Suprapubic skin (tissue), 4 donors: ENCODE data around the gene DMKN. TPM values are rescaled to one million over a fixed set of nuclear protein-coding genes. Genes with fewer than 3 reads are reported as not detected.

Source experiments
- DNase-seq, 2 donors: peaks; one replicate each; pipeline ENCODE4 v3.0.0-alpha.2; 2019; ENCODE audit warnings: low spot score in 2 of 2
- H3K27ac ChIP-seq: fragments of 200-600 bp; sonication (generic); one replicate; pipeline ENCODE4 v1.5.1; 2019
- H3K27me3 ChIP-seq: fragments of 200-600 bp; sonication (generic); one replicate; pipeline ENCODE4 v1.5.1; 2019
- H3K36me3 ChIP-seq: fragments of 200-600 bp; sonication (generic); one replicate; pipeline ENCODE4 v1.5.1; 2019
- H3K4me1 ChIP-seq: fragments of 200-600 bp; sonication (generic); one replicate; pipeline ENCODE4 v1.5.1; 2019
- H3K4me3 ChIP-seq: fragments of 200-600 bp; sonication (generic); one replicate; pipeline ENCODE4 v1.5.1; 2019; ENCODE audit warnings: mild to moderate bottlenecking
- H3K9me3 ChIP-seq: fragments of 200-600 bp; sonication (generic); one replicate; pipeline ENCODE4 v1.5.1; 2019
- EP300 ChIP-seq: sonication (generic); formaldehyde crosslinking; IDR thresholded peaks from one replicate; pipeline ENCODE4 v1.6.1; 2017; ENCODE audit warnings: antibody characterized with exemption
- POLR2A ChIP-seq, 2 donors: fragments of 450-650 bp; IDR thresholded peaks; one replicate each; pipeline ENCODE4 v1.6.1; 2017; ENCODE audit warnings: antibody characterized with exemption in 2 of 2, mild to moderate bottlenecking in 2 of 2, moderate library complexity in 2 of 2
- POLR2AphosphoS5 ChIP-seq, 3 donors: sonication (generic); formaldehyde crosslinking; IDR thresholded peaks; one replicate each; pipeline ENCODE4 v1.6.1; 2017; ENCODE audit warnings: antibody characterized with exemption in 3 of 3
- WGBS: methylation state at CpG from one replicate; pipeline ENCODE4 v1.1.5; 2018; 5-methylcytosine and 5-hydroxymethylcytosine counted together
- total RNA-seq, 4 donors: library from RNA; depleted of rRNA; stranded (reverse); fragments of >200 nt; gene quantifications; one replicate each; pipeline ENCODE4 v1.1.0, GENCODE V29; 2016
- TF ChIP-seq, protein P1 (sequence below), 2 donors: fragments of 200-600 bp in 1 of 2; fragments of 450-650 bp in 1 of 2; sonication (generic) in 1 of 2; IDR thresholded peaks; one replicate each; pipeline ENCODE4 v1.5.1; 2016 to 2019; ENCODE audit warnings: antibody characterized with exemption in 2 of 2, mild to moderate bottlenecking in 1 of 2, moderate library complexity in 1 of 2

Gene DMKN
- total RNA-seq, 4 donors from 2014 or later, result 2,237 to 6,229 (median 5,437) TPM

DNA sequence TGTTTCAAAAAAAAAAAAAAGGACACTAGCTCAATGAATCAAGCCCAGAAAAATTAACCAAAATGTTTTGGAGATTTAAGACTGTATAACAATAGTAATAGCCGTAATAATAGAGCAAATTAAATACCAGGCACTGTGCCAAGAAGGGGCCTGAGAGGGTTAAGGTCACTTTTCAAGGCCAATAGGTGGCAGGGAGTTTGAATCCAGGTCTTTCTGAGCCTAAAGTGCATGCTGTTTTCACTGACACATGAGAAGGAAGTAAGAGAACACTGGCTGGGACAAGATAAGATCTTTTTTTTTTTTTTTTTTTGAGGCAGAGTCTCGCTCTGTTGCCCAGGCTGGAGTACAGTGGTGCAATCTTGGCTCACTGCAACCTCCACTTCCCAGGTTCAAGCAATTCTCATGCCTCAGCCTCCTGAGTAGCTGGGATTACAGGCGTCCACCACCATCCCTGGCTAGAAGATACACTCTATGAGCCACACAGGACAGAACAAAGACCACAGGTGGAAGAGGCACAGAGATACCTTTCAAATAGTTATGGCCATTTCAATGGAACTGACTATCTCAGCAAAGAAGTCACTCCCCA is 57.7 kb downstream of the DMKN start:
- Histone ChIP-seq H3K9me3 (no peaks in the 10 kb centered on the region), H3K4me1 (peaks cover 13% of the 10 kb centered on the region), H3K4me3 (no peak overlapping the region), H3K27me3 (peaks cover 9% of the 10 kb centered on the region), H3K36me3 (no peaks in the 10 kb centered on the region), H3K27ac (no peak overlapping the region)
- TF ChIP-seq, protein P1, sequence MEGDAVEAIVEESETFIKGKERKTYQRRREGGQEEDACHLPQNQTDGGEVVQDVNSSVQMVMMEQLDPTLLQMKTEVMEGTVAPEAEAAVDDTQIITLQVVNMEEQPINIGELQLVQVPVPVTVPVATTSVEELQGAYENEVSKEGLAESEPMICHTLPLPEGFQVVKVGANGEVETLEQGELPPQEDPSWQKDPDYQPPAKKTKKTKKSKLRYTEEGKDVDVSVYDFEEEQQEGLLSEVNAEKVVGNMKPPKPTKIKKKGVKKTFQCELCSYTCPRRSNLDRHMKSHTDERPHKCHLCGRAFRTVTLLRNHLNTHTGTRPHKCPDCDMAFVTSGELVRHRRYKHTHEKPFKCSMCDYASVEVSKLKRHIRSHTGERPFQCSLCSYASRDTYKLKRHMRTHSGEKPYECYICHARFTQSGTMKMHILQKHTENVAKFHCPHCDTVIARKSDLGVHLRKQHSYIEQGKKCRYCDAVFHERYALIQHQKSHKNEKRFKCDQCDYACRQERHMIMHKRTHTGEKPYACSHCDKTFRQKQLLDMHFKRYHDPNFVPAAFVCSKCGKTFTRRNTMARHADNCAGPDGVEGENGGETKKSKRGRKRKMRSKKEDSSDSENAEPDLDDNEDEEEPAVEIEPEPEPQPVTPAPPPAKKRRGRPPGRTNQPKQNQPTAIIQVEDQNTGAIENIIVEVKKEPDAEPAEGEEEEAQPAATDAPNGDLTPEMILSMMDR (IDR thresholded peaks at IDR 0.05), result no peak
- TF ChIP-seq EP300, result no peak
- TF ChIP-seq POLR2AphosphoS5 (IDR thresholded peaks at IDR 0.05), result no peak
- no peak for TF ChIP-seq POLR2A (IDR thresholded peaks at IDR 0.05)
- 67% methylated on average over 3 of the region's 3 CpGs for WGBS
- DNase-seq, result no peak

DNA sequence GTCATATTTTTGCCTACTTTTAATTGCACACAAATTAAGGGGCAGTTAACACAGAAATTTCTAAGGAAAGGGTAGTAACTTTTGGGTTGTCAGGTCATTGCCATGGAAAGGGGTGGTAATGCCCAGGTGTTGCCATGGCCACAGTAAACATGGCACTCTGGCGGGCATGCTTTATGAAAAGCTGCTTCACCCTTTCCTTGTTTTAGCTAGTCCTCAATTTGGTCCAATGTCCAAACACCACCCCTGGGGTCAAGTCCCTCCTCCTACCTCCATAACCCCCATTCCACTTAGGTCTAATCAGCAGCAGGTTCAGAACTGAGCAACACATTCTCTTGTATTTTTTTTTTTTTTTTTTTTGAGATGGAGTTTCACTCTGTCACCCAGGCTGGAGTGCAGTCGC is 58.8 kb downstream of the DMKN start:
- Histone ChIP-seq H3K36me3 (no peaks in the 10 kb centered on the region), H3K27me3 (peaks cover 17% of the 10 kb centered on the region), H3K4me3 (no peak overlapping the region), H3K4me1 (peaks cover 19% of the 10 kb centered on the region), H3K27ac (no peak overlapping the region), H3K9me3 (no peaks in the 10 kb centered on the region)
- no peak for DNase-seq
- WGBS, result 88% methylated on average over 2 of the region's 2 CpGs
- TF ChIP-seq EP300, result no peak
- no peak for TF ChIP-seq POLR2AphosphoS5 (IDR thresholded peaks at IDR 0.05)
- TF ChIP-seq POLR2A (IDR thresholded peaks at IDR 0.05), result no peak
- TF ChIP-seq, protein P1 (IDR thresholded peaks at IDR 0.05), result no peak

DNA sequence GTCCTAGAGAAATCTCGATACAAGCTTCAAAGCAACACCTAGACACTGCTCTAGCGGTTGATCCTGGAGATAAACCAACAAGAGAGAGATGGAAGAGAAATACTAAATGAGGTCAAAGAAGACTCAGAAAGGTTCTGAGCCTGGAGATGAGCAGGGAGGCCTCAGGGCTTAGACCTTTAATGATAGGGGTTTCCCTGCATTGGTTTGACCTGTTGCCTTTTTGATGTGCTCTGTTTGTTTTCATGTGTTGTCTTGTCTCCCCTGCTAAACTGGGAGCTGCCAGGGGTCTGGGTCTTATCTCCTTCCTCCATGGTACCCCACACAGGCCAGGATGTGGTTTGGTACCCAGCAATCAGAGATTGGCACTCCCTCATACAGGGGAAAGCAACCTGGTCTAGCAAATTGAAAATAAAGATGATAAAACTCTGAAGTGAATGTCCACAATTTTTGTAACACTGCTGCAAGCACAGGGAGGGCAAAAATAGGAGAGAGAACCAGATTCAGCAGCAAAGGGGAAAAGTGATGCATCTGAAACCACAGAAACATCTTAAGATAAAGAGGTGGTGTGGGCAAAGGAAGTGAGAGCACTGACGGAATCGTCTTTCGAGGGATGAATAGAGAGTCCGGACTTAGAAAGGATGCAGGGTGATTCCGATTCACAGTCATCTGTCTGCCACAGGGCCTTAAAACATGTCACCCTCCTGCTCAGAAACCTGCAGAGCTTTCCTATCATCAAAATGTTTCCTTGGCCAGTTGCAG is 61.9 kb downstream of the DMKN start:
- Histone ChIP-seq H3K9me3 (no peaks in the 10 kb centered on the region), H3K27me3 (peaks cover 17% of the 10 kb centered on the region), H3K4me3 (no peak overlapping the region), H3K4me1 (peaks cover 22% of the 10 kb centered on the region), H3K36me3 (no peaks in the 10 kb centered on the region), H3K27ac (no peak overlapping the region)
- DNase-seq, result no peak
- no peak for TF ChIP-seq POLR2AphosphoS5 (IDR thresholded peaks at IDR 0.05)
- TF ChIP-seq, protein P1 (IDR thresholded peaks at IDR 0.05), result no peak
- no peak for TF ChIP-seq EP300
- TF ChIP-seq POLR2A (IDR thresholded peaks at IDR 0.05), result no peak
- 82% methylated on average over 7 of the region's 7 CpGs for WGBS

DNA sequence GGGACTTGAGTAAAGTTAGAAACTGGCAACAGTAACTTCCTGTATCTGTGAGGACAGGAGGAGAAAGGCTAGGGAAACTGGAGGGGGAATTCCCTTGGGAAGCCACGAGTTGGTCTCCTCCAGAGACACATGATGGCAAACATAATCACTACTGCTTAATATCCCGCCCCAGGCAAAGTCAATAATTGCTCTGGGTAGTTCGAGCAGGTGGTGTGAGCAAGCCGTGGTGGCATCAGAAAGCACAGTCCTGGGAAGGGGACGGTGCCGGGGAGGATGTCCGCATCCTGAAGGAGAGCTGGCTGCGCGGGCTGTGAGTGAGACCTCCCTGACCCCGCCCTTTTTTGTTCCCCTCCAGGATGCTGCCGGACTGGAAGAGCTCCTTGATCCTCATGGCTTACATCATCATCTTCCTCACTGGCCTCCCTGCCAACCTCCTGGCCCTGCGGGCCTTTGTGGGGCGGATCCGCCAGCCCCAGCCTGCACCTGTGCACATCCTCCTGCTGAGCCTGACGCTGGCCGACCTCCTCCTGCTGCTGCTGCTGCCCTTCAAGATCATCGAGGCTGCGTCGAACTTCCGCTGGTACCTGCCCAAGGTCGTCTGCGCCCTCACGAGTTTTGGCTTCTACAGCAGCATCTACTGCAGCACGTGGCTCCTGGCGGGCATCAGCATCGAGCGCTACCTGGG is 63.9 kb downstream of the DMKN start:
- TF ChIP-seq POLR2AphosphoS5 (IDR thresholded peaks at IDR 0.05), result no peak
- TF ChIP-seq EP300, result no peak
- TF ChIP-seq, protein P1 (IDR thresholded peaks at IDR 0.05), result no peak
- no peak for TF ChIP-seq POLR2A (IDR thresholded peaks at IDR 0.05)
- Histone ChIP-seq H3K27ac (no peak overlapping the region), H3K4me1 (peaks cover 22% of the 10 kb centered on the region), H3K9me3 (no peaks in the 10 kb centered on the region), H3K4me3 (no peak overlapping the region), H3K36me3 (no peaks in the 10 kb centered on the region), H3K27me3 (peaks cover 17% of the 10 kb centered on the region)
- DNase-seq, result no peak
- 67% methylated on average over 27 of the region's 27 CpGs for WGBS
